ENCODE results near the gene STK25. TPM values are rescaled to one million over a fixed set of nuclear protein-coding genes. Genes with fewer than 3 reads are reported as not detected.

Gene STK25
- total RNA-seq, 4 donors from 2014 or later, result 159 to 427 (median 205) TPM

DNA sequence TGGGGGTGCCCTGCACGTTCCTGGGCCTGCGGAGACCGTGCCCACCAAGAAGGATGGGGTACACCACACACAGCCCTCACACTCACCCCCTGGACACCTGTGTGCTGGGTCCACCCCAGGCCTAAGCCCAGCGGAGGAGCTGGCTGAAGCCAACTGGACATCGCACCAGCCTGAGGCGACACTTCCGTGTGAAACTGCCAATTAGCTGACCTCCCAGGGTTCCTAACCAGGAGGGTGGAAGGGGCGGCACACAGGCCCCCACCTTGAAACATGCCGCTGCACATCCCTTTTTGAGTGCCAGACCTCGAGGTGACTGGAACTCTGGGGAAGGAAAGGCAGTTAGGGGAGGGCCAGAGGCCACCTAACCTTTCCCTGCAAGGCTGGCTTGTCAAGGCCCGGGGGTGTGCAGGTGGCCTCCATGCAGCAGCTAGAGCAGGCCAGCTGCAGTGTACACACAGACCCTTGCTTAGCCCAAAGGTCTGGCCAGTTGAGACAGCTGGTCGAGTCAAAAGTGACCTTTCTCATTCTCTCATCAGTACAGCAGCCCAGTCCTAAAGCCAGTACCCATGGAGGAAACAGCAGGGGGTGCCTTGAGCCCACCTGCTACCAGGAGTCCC is 4.5 kb downstream of the STK25 start:
- in situ Hi-C loops (cut with MboI; ENCODE audit: low pct_ligation_motif_present in 1 of 4, low pct_unique_long_range_greater_than_20kb in 1 of 4, low sequenced_read_pairs in 3 of 4), result no loop called here
- H3K4me3 ChIP-seq, result no peak overlapping the region

DNA sequence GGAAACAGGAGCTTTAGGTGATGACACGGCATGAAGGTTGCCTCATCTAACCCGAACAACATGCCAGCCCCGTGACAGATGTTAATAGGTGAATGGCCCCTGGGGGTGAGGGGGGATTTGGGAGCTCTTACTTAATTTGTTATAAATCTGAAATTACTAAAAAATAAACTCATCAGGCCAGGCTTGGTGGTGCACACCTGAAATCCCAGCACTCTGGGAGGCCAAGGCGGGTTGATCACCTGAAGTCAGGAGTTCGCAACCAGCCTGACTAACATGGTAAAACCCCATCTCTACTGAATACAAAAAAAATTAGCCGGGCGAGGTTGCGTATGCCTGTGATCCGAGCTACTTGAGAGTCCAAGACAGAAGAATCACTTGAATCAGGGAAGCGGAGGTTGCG is 6.1 kb downstream of the STK25 start:
- Histone ChIP-seq H3K36me3 (no peaks in the 10 kb centered on the region), H3K4me1 (peaks cover 8 to 26% (median 14%) of the 10 kb centered on the region in 4 donors), H3K27me3 (no peaks in the 10 kb centered on the region), H3K27ac (no peak overlapping the region), H3K9me3 (no peaks in the 10 kb centered on the region), H3K4me3 (no peak overlapping the region)
- in situ Hi-C loops (cut with MboI; ENCODE audit: low pct_ligation_motif_present in 1 of 4, low pct_unique_long_range_greater_than_20kb in 1 of 4, low sequenced_read_pairs in 3 of 4), result no loop called here
- no peak for DNase-seq
- intact Hi-C loops (cut with DNase I; ENCODE audit: low total_unique reads), result no loop called here
- WGBS, 2 donors (ENCODE audit: low coverage in 1 of 2), result 83 to 98% methylated on average over 7 to 11 of the region's 11 CpGs
- TF ChIP-seq POLR2A (IDR thresholded peaks at IDR 0.05) (no peak), POLR2AphosphoS5 (IDR thresholded peaks at IDR 0.05) (no peak), CTCF (IDR thresholded peaks at IDR 0.05) (no peak), EP300 (IDR thresholded peaks at IDR 0.05; ENCODE audit: low read depth) (no peak)

More for the DNA sequence above, 4.5 kb downstream of the STK25 start:
- WGBS, 2 donors (ENCODE audit: low coverage in 1 of 2), result 85 to 100% methylated on average over 2 to 12 of the region's 12 CpGs
- no peak for DNase-seq
- Histone ChIP-seq H3K36me3 (no peaks in the 10 kb centered on the region), H3K4me1 (peaks cover 10 to 21% (median 19%) of the 10 kb centered on the region in 4 donors), H3K27ac (no peak overlapping the region), H3K27me3 (no peaks in the 10 kb centered on the region), H3K9me3 (no peaks in the 10 kb centered on the region)
- TF ChIP-seq POLR2AphosphoS5 (IDR thresholded peaks at IDR 0.05), result no peak
- no peak for TF ChIP-seq CTCF (IDR thresholded peaks at IDR 0.05)
- TF ChIP-seq EP300 (IDR thresholded peaks at IDR 0.05; ENCODE audit: low read depth), result no peak
- intact Hi-C loops (cut with DNase I; ENCODE audit: low total_unique reads), result no loop called here

DNA sequence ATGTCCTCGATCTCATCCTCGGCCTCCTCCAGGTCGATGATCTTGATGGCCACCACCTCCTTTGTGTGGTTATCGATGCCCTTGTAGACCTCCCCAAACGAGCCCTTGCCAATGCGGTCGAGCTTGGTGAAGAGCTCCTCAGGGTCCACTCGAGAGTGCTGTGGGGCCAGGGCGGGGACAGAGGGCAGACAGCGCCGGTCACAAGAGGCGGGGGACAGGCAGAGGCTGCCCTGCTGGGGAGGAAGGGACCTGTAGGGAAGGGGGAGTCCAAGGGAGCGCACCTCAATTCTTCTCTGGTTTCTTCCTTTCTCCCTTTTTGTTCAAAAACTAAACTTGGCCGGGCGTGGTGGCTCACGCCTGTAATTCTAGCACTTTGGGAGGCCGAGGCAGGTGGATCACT is 6.8 kb downstream of the STK25 start:
- Histone ChIP-seq H3K4me1 (peaks cover 5 to 26% (median 9%) of the 10 kb centered on the region in 4 donors), H3K9me3 (no peaks in the 10 kb centered on the region), H3K27me3 (no peaks in the 10 kb centered on the region), H3K4me3 (no peak overlapping the region), H3K36me3 (no peaks in the 10 kb centered on the region), H3K27ac (no peak overlapping the region)
- in situ Hi-C loops (cut with MboI; ENCODE audit: low pct_ligation_motif_present in 1 of 4, low pct_unique_long_range_greater_than_20kb in 1 of 4, low sequenced_read_pairs in 3 of 4) (no loop called here), intact Hi-C loops (cut with DNase I; ENCODE audit: low total_unique reads) (no loop called here)
- TF ChIP-seq POLR2AphosphoS5 (IDR thresholded peaks at IDR 0.05) (no peak), CTCF (IDR thresholded peaks at IDR 0.05) (no peak), POLR2A (IDR thresholded peaks at IDR 0.05) (no peak), EP300 (IDR thresholded peaks at IDR 0.05; ENCODE audit: low read depth) (no peak)
- no peak for DNase-seq
- WGBS, 2 donors (ENCODE audit: low coverage in 1 of 2), result 93 to 97% methylated on average over 5 to 17 of the region's 17 CpGs

DNA sequence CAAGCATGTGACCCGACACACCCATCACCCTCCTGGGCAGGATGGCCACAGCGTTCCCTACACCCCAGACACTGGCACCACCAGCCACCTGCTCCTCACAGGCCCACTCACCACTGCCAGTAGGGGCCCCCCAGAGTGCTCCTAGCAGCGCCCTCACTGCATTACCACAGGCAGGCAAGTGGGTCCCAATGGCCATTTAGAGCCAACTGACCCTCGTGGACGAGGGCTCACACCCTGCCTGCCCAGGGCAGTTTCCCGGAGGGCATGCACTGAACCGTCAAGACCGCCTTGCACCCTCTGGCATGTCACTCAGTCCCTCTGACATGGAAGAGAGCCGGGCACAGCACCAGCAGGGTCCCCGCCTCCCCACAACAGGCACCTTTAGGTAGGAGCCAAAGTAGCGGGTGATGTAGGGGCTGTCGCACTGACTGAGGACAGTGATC is 7.3 kb downstream of the STK25 start:
- intact Hi-C loops (cut with DNase I; ENCODE audit: low total_unique reads) (no loop called here), in situ Hi-C loops (cut with MboI; ENCODE audit: low pct_ligation_motif_present in 1 of 4, low pct_unique_long_range_greater_than_20kb in 1 of 4, low sequenced_read_pairs in 3 of 4) (no loop called here)
- no peak for DNase-seq
- H3K27ac ChIP-seq, result no peak overlapping the region
- H3K36me3 ChIP-seq, result no peaks in the 10 kb centered on the region
- no peak for TF ChIP-seq EP300 (IDR thresholded peaks at IDR 0.05; ENCODE audit: low read depth)
- TF ChIP-seq POLR2AphosphoS5 (IDR thresholded peaks at IDR 0.05), result no peak
- TF ChIP-seq POLR2A (IDR thresholded peaks at IDR 0.05), result no peak
- no peak for TF ChIP-seq CTCF (IDR thresholded peaks at IDR 0.05)
- no peaks in the 10 kb centered on the region for H3K9me3 ChIP-seq
- peaks cover 3 to 26% (median 12%) of the 10 kb centered on the region in 4 donors for H3K4me1 ChIP-seq
- no peak overlapping the region for H3K4me3 ChIP-seq
- H3K27me3 ChIP-seq, result no peaks in the 10 kb centered on the region
- 95% methylated on average over 12 of the region's 12 CpGs; no CpG with 5 or more reads in 1 of the 2 donors for WGBS, 2 donors (ENCODE audit: low coverage in 1 of 2)

All from transverse colon (tissue), 4 donors.